ENCODE data around the gene SH3GL3.

SH3GL3 gene

DNA sequence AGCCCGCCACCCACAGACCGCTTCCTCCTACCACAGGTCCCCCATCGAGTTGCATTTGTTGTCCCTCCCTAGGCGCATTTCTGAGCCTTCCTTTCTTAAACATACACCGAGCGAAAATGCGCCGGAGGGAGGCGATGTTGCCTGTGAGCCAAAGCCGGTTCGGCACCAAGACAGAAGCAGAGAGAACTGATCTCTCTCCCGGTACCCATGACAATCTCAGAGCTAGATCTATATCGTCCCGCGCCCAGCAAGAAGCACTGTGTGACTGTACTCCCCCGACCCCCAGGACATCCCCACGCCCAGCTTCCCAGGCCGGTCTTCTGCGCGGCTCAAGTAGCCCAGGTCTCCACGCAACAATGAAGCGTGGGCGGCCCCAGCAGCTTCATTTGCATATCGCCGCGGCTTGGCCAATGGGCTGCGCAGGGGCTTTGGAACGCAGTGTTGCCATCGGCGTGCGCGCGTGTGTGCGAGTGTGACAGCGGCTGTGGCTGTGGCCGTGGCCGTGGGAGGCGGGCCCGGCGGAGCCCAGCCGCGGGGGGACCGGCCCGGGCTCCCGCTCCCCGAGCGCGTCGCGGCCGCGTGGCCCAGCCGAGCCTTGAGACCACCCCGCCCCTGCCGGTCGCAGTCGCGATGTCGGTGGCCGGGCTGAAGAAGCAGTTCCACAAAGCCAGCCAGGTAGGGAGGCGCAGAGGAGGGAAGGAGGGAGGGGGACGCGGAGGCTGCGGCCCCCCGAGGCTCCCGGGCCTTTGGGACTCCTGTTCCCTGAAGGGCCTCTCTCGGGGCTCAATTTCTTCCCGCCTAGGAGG lies at the start of gene SH3GL3 (continued):
- TF ChIP-seq ZSCAN16 (tag by site-specific recombination; IDR thresholded peaks at IDR 0.05) = no peak
- TF ChIP-seq ZNF830 (tag by site-specific recombination; IDR thresholded peaks at IDR 0.05; ENCODE audit: low read depth) = no peak
- TF ChIP-seq, protein P1, sequence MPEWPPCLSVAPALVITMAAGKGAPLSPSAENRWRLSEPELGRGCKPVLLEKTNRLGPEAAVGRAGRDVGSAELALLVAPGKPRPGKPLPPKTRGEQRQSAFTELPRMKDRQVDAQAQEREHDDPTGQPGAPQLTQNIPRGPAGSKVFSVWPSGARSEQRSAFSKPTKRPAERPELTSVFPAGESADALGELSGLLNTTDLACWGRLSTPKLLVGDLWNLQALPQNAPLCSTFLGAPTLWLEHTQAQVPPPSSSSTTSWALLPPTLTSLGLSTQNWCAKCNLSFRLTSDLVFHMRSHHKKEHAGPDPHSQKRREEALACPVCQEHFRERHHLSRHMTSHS (tag by site-specific recombination; IDR thresholded peaks at IDR 0.05) = no peak
- no peak for TF ChIP-seq ZNF514 (tag by site-specific recombination; IDR thresholded peaks at IDR 0.05)
- TF ChIP-seq, protein P2, sequence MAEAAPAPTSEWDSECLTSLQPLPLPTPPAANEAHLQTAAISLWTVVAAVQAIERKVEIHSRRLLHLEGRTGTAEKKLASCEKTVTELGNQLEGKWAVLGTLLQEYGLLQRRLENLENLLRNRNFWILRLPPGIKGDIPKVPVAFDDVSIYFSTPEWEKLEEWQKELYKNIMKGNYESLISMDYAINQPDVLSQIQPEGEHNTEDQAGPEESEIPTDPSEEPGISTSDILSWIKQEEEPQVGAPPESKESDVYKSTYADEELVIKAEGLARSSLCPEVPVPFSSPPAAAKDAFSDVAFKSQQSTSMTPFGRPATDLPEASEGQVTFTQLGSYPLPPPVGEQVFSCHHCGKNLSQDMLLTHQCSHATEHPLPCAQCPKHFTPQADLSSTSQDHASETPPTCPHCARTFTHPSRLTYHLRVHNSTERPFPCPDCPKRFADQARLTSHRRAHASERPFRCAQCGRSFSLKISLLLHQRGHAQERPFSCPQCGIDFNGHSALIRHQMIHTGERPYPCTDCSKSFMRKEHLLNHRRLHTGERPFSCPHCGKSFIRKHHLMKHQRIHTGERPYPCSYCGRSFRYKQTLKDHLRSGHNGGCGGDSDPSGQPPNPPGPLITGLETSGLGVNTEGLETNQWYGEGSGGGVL (tag by site-specific recombination; IDR thresholded peaks at IDR 0.05) = no peak
- TF ChIP-seq, protein P3, sequence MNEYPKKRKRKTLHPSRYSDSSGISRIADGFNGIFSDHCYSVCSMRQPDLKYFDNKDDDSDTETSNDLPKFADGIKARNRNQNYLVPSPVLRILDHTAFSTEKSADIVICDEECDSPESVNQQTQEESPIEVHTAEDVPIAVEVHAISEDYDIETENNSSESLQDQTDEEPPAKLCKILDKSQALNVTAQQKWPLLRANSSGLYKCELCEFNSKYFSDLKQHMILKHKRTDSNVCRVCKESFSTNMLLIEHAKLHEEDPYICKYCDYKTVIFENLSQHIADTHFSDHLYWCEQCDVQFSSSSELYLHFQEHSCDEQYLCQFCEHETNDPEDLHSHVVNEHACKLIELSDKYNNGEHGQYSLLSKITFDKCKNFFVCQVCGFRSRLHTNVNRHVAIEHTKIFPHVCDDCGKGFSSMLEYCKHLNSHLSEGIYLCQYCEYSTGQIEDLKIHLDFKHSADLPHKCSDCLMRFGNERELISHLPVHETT (tag by site-specific recombination; IDR thresholded peaks at IDR 0.05) = no peak
- TF ChIP-seq, protein P4, sequence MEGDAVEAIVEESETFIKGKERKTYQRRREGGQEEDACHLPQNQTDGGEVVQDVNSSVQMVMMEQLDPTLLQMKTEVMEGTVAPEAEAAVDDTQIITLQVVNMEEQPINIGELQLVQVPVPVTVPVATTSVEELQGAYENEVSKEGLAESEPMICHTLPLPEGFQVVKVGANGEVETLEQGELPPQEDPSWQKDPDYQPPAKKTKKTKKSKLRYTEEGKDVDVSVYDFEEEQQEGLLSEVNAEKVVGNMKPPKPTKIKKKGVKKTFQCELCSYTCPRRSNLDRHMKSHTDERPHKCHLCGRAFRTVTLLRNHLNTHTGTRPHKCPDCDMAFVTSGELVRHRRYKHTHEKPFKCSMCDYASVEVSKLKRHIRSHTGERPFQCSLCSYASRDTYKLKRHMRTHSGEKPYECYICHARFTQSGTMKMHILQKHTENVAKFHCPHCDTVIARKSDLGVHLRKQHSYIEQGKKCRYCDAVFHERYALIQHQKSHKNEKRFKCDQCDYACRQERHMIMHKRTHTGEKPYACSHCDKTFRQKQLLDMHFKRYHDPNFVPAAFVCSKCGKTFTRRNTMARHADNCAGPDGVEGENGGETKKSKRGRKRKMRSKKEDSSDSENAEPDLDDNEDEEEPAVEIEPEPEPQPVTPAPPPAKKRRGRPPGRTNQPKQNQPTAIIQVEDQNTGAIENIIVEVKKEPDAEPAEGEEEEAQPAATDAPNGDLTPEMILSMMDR (tag by site-specific recombination; IDR thresholded peaks at IDR 0.05) = peak; percentile 91
- TF ChIP-seq ZNF112 (tag by site-specific recombination; IDR thresholded peaks at IDR 0.05) = no peak
- 0 out of 2 replicates have a peak, but pooled peaks have one; percentile 6 for TF ChIP-seq KLF8 (tag by site-specific recombination; IDR thresholded peaks at IDR 0.05)
- TF ChIP-seq, protein P5, sequence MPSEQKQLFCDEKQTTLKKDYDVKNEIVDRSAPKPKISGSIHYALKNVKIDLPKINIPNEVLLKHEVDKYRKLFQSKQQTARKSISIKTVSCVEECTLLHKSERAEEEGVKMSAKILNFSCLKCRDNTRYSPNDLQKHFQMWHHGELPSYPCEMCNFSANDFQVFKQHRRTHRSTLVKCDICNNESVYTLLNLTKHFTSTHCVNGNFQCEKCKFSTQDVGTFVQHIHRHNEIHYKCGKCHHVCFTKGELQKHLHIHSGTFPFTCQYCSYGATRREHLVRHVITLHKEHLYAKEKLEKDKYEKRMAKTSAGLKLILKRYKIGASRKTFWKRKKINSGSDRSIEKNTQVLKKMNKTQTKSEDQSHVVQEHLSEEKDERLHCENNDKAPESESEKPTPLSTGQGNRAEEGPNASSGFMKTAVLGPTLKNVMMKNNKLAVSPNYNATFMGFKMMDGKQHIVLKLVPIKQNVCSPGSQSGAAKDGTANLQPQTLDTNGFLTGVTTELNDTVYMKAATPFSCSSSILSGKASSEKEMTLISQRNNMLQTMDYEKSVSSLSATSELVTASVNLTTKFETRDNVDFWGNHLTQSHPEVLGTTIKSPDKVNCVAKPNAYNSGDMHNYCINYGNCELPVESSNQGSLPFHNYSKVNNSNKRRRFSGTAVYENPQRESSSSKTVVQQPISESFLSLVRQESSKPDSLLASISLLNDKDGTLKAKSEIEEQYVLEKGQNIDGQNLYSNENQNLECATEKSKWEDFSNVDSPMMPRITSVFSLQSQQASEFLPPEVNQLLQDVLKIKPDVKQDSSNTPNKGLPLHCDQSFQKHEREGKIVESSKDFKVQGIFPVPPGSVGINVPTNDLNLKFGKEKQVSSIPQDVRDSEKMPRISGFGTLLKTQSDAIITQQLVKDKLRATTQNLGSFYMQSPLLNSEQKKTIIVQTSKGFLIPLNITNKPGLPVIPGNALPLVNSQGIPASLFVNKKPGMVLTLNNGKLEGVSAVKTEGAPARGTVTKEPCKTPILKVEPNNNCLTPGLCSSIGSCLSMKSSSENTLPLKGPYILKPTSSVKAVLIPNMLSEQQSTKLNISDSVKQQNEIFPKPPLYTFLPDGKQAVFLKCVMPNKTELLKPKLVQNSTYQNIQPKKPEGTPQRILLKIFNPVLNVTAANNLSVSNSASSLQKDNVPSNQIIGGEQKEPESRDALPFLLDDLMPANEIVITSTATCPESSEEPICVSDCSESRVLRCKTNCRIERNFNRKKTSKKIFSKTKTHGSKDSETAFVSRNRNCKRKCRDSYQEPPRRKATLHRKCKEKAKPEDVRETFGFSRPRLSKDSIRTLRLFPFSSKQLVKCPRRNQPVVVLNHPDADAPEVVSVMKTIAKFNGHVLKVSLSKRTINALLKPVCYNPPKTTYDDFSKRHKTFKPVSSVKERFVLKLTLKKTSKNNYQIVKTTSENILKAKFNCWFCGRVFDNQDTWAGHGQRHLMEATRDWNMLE (tag by site-specific recombination; conservative IDR thresholded peaks at IDR 0.05; ENCODE audit: low read depth) = no peak
- peak; percentile 47 for TF ChIP-seq ZNF341 (tag by site-specific recombination; IDR thresholded peaks at IDR 0.05; ENCODE audit: low read depth)
- TF ChIP-seq, protein P6, sequence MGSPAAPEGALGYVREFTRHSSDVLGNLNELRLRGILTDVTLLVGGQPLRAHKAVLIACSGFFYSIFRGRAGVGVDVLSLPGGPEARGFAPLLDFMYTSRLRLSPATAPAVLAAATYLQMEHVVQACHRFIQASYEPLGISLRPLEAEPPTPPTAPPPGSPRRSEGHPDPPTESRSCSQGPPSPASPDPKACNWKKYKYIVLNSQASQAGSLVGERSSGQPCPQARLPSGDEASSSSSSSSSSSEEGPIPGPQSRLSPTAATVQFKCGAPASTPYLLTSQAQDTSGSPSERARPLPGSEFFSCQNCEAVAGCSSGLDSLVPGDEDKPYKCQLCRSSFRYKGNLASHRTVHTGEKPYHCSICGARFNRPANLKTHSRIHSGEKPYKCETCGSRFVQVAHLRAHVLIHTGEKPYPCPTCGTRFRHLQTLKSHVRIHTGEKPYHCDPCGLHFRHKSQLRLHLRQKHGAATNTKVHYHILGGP (tag by site-specific recombination; IDR thresholded peaks at IDR 0.05) = no peak
- no peak for TF ChIP-seq ZBTB21 (tag by site-specific recombination; IDR thresholded peaks at IDR 0.05)
- TF ChIP-seq ZNF140 (tag by site-specific recombination; IDR thresholded peaks at IDR 0.05) = no peak
- TF ChIP-seq ZBTB8A (tag by site-specific recombination; IDR thresholded peaks at IDR 0.05) = no peak
- TF ChIP-seq ZFP41 (tag by site-specific recombination; IDR thresholded peaks at IDR 0.05; ENCODE audit: borderline replicate concordance) = no peak
- TF ChIP-seq, protein P7, sequence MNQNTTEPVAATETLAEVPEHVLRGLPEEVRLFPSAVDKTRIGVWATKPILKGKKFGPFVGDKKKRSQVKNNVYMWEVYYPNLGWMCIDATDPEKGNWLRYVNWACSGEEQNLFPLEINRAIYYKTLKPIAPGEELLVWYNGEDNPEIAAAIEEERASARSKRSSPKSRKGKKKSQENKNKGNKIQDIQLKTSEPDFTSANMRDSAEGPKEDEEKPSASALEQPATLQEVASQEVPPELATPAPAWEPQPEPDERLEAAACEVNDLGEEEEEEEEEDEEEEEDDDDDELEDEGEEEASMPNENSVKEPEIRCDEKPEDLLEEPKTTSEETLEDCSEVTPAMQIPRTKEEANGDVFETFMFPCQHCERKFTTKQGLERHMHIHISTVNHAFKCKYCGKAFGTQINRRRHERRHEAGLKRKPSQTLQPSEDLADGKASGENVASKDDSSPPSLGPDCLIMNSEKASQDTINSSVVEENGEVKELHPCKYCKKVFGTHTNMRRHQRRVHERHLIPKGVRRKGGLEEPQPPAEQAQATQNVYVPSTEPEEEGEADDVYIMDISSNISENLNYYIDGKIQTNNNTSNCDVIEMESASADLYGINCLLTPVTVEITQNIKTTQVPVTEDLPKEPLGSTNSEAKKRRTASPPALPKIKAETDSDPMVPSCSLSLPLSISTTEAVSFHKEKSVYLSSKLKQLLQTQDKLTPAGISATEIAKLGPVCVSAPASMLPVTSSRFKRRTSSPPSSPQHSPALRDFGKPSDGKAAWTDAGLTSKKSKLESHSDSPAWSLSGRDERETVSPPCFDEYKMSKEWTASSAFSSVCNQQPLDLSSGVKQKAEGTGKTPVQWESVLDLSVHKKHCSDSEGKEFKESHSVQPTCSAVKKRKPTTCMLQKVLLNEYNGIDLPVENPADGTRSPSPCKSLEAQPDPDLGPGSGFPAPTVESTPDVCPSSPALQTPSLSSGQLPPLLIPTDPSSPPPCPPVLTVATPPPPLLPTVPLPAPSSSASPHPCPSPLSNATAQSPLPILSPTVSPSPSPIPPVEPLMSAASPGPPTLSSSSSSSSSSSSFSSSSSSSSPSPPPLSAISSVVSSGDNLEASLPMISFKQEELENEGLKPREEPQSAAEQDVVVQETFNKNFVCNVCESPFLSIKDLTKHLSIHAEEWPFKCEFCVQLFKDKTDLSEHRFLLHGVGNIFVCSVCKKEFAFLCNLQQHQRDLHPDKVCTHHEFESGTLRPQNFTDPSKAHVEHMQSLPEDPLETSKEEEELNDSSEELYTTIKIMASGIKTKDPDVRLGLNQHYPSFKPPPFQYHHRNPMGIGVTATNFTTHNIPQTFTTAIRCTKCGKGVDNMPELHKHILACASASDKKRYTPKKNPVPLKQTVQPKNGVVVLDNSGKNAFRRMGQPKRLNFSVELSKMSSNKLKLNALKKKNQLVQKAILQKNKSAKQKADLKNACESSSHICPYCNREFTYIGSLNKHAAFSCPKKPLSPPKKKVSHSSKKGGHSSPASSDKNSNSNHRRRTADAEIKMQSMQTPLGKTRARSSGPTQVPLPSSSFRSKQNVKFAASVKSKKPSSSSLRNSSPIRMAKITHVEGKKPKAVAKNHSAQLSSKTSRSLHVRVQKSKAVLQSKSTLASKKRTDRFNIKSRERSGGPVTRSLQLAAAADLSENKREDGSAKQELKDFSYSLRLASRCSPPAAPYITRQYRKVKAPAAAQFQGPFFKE (tag by site-specific recombination; IDR thresholded peaks at IDR 0.05; ENCODE audit: borderline replicate concordance) = no peak
